ENCODE data around the gene RELN.

DNA sequence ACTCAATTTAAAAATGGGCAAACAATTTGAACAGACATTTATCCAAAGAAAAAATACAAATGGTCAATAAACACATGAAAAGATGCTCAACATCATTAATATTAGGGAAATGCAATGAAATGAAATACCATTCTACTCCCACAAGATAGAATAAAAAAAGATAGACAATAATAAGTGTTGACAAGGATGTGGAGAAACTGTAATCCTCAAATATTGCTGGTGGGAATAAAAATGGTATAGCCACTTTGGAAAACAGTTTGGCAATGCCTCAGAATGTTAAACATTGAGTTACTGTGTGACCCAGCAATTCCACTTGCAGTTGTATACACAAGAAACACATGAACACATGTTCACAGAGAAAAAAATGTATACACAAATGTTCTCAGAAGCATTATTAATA lies 197.6 kb downstream of the RELN start:
- TF ChIP-seq CSRNP3 (CRISPR knock-in tag; IDR thresholded peaks at IDR 0.05) = no peak
- no peak for TF ChIP-seq OSR1 (CRISPR knock-in tag; IDR thresholded peaks at IDR 0.05)

Measured in SK-N-SH treated with all-trans-retinoic acid at 6 μM for 48 hours (cell line).